Stimulated activated CD8-positive, alpha-beta memory T cell treated with anti-CD3 and anti-CD28 coated beads, Interleukin-2, amount 100 ng/mL, for 1 hour (primary cell): ENCODE results near the gene DLST.
A peak's percentile ranks its signal among the peaks of the same experiment; 100 is the strongest.

ENCODE experiments used
- DNase-seq, 2 donors: peaks; one replicate each; pipeline ENCODE4 v3.0.0-alpha.2; 2020; ENCODE audit warnings: low read depth in 2 of 2

DLST gene

DNA sequence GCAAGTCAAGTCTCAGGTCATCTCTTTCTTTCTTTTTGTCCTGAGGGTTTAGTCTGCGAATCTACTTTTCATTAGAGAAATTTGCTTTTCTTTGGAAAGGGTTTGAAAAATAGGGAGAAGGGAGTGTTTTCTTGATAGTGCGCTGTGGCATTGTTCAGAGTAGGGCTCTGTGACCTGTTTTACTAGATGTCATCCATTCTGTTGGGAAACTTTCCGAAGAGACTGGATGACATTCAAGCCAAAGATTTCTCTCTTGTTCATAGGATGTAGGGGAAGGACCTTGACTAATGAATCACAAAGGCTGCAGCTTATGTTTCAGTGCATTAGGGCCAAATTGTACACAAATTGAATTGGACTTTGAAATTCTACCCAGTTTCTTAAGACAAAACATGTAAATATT is 14.7 kb downstream of the DLST start:
- DNase-seq, result no peak

GRCh38 chr14:74897642-74898041 is 15.9 kb downstream of the DLST start:
- no peak for DNase-seq

DNA sequence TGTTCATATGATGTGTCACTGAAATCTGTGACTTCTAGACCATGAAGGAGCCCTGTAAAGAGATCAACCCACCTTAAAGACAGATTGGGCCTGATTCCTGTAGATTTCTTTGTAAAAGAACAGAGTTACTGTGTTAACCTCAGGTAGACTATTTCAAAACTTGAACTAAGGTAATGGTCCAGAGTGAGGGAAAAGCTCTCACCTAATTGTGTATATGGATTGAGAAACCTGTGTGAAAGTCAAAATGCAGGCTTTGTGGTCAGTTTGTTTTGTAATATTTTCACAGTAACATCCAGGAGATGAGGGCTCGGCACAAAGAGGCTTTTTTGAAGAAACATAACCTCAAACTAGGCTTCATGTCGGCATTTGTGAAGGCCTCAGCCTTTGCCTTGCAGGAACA is 16.4 kb downstream of the DLST start:
- no peak for DNase-seq

- no peak for DNase-seq
Observed at GRCh38 chr14:74898694-74899093, 17.0 kb downstream of the DLST start.

GRCh38 chr14:74902941-74903705 is 21.4 kb downstream of the DLST start:
- DNase-seq, result no peak

DNA sequence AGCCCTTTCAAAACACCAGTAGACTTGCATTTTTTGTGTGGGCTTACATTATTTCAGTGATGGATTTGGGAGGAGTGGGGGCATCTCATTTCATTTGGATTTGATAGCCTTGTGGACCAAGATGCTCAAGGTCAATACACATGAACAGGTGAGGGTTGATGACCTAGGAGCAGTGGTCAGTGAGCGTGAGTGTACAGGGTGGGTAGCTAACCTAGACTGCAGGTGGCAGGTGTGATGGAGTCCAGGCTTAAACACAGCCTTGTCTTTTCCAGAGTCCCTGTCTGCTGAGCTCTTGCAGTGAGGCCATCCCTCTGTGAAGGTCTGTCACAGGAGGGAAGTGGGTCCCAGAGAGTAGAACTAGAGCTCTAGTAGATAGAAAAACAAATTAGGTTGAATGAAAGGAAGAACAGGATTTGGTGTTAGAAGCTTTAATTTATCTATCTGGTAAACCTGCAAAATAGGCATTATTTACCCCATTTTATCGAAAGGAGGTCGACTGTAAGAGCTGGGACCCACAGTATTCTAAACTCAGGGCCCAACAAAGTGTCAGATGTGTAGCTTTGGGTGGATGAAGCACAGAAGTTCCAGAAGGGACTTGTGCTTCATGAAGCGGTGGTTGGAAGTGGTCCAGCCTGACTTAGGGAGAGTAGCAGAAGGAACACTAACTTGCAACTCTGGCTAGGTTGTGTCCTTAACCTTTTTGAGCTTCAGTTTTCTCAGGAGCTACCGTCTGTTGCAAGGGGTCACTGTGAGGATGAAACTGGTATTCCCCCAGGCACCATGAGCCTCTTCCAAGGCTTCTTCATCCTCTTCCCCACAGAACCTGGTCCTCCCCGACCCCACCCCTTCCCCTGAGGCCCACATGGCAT is 23.2 kb downstream of the DLST start:
- no peak for DNase-seq

DNA sequence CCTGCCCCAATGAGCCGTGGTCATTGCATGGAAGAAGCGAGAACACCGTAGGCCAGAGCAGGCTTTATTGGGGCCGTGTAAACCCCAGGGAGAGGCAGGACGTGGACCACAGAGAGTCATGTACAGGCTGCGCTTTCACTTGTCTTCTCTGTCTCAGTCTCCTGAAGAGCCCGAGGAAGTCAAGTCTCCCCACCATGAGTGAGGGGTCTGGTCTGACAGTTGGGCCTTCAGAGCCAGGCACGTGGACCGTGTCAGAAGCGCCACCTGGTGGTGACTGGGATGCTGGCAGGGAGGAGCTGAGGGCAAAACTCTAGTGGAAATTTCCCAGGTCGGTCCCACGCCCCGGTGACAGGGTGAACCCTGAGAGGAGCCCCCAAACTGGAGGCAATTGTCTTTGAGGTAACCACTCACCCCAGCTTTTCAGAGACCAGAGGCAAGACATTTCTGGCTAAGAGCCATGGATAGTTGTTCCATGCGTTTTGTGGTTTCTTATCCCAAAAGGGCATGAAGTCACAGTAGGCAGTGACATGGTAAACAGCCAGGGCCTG is 24.0 kb downstream of the DLST start:
- peak; percentile 57 to 70 for DNase-seq

DNA sequence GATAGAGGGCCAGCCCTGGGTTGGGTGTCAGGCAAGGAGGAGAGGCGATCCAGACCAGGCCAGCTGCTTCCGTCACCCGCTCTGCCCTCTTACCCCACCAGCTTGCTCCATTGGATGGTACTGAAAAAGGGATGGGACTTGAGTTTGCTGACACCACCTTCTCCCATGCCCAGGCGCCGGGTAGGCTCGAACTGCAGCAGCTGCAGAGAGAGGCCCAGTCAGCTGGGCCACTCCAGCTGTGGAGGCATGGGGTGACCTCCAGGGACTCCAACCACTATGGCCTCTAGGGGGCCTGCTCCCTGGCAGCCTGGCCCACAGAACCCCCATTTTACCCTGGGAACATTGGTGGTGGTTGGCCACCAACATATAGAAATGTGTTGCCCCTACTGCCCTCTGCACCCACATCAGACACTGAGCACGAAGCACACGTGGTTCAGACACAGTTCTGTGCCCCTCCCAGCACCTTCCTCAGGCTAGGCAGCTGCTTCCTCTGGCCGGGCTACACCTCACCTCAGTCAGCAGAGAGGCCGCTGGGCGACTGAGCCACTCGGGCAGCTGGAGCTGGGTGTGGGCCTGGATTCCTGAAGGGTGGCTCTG is 25.3 kb downstream of the DLST start:
- DNase-seq, result no peak

- no peak for DNase-seq
Observed at GRCh38 chr14:74907744-74908143, 26.0 kb downstream of the DLST start.

DNA sequence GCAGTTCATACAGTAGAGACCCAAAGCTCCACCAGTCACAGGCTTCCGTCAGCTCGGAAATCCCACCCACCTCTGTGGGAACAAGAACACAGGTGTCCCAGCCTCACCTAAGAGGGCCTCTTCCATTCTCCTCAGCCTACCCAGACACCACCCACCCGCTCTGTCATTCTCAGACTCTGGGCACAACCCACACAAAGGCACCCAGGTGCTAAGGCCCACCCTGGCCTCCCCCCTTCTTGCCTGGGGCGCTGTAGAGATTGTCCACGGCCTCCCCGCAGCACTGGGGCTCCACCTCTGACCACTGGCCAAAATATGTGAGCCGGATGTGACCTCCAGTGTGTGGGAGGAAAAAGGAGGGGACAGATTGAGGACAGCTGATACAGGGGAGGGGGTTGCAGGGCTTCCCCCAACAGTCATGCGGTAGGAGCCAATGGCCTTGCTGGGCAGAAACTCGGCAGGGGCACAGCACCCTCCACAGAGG is 27.2 kb downstream of the DLST start:
- DNase-seq, result no peak

DNA sequence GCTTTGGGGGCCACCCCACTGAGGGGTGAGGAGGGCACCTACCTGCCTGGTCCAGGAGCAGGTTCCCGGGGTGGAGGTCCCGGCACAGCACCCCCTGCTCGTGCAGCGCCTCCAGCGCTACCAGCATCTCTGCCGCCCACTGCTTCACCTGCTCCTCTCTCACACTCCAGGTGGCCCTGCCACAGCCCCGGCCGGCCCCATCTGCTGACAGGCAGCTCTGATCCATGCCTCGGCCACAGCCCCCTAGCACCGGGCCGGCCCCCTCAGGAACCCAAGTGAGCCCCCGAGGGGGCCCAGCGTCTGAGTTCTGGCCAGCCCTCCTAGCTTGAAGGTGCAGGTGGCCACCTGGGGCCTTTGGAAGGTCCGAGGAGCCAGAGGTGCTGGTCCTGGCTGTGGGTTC is 27.8 kb downstream of the DLST start:
- no peak for DNase-seq

- DNase-seq, result no peak
Observed at GRCh38 chr14:74909911-74910310, 28.2 kb downstream of the DLST start.

- no peak for DNase-seq
Observed at GRCh38 chr14:74910556-74910955, 28.8 kb downstream of the DLST start.

- DNase-seq, result no peak
Observed at GRCh38 chr14:74911221-74911620, 29.5 kb downstream of the DLST start.

DNA sequence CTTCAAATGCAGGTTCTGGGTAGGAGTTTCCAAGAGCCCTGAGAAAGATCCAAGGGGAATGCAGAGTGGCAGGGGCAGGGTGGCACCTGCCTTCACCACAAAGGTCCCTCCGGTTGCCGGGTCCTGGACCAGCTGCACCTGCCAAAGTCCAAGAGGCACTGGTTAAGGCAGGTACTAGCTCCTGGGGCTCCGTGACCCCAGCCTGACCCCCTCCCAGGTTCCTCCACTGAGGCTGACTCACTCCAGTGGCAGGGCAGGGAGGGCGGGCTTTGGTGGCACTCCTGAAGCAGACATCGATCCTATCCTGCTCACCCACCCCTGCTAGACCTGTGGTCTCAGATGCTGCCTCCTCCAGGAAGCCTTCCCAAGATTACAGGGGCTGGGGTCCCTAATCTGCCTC is 30.0 kb downstream of the DLST start:
- no peak for DNase-seq

DNA sequence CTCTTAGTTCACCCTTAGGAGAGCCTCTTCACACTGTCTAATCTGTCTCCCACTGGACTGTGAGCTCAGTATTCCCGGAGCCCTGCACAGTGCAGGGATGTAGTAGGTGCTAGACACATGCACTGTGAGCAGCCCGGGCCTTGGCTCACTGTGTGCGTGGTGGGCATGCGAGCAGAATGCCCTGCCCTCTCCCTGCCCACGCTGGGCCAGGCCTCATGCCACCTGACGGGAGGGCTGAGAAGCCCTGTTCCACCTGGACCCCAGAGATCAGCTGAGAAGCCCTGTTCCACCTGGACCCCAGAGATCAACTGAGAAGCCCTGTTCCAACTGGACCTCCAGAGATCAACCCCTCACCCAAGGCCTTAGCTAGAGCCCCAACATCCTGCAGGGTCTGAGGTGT is 30.4 kb downstream of the DLST start:
- DNase-seq, result no peak

- DNase-seq, result no peak
Observed at GRCh38 chr14:74912801-74913200, 31.1 kb downstream of the DLST start.

- no peak for DNase-seq
Observed at GRCh38 chr14:74913393-74913910, 31.7 kb downstream of the DLST start.

- no peak for DNase-seq
Observed at GRCh38 chr14:74913986-74914573, 32.4 kb downstream of the DLST start.

DNA sequence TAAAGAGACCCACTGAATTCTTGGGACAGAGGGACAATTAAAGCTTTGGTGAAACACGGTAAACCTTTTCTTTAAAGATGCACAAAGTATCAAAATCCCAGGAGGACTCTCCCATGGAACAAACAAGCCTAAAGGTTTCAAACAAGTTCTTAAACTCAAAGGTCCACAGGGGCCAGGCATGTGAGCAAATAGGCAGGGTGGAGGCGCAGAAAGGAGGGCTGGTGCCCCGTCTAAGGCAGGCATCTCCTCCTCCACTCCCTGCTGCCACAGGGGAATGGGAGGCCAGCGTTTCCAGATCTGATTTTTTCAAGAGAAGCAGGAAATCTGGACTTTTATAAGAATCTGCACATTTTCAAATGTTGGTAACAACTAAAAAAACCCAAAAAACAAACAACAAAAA is 33.7 kb downstream of the DLST start:
- no peak for DNase-seq

DNA sequence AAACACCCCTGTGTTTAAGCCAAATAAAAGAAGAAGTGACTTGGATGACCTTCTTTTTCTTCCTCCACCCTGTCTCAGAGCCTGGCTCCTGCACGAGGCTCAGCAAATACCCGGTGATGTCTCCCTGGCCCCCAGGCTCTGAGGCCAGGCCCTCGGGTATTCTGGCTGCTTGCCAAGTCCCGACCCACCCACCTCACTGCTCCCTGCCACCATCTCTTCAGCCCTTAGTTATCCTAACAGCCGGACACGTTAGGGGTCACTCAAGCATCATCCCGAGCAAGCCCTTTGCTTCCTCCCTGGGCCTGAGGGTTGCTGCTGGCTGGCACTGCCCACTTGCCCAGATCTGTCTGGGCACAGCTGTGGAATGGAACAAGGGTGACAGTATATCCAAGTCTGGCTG is 34.1 kb downstream of the DLST start:
- DNase-seq, result no peak

DNA sequence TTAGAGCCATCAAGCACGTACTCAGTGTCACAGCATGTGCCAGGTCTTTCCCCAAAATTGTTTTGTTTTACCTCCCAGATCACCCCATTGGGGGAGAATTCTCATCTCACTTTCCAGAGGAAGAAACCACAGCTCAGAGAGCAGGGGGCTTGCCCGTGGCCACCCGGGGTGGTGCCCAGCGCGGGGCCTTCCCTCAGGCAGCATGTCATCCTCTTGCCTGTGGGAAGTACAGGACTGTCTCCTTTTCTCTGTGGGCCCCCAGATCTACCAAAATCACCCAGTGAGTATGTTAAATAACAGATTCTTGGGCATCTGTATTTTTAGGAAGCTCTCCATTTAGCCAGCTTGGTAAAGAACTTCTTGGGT is 35.4 kb downstream of the DLST start:
- no peak for DNase-seq
